ENCODE data around the gene NR2F2. TPM values are rescaled to one million over a fixed set of nuclear protein-coding genes. Genes with fewer than 3 reads are reported as not detected.

Gene NR2F2
- polyA plus RNA-seq, 1 donor (not counting 4 experiments of a cell fraction or from before 2014, with no cell fraction given), result 19.5 TPM

DNA sequence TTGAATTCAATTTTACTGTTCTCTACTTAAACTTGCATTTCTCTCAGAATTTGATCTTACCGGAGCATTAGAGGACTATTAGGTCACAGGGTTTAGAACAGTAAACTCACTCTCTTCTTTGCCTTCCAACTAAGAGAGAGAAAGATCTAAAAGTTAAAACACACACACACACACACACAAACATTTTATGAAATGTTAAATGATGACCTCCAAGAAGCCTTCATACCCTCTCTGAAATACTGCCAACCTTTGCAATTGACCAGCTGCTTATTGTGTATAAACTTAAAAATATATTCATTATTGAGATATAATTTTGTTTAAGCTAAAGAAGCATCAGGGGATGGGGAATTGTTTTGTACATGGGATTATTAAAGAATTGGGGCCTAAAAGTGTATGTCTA, 15.5 kb upstream of the NR2F2 start:
- Histone ChIP-seq H3K36me3 (ENCODE audit: control insufficient read depth in 2 of 2, extremely low read depth in 1 of 2, insufficient read depth in 2 of 2, low read length in 2 of 2) (no peaks in the 10 kb centered on the region), H3K9me1 (ENCODE audit: control insufficient read depth, extremely low read depth, insufficient read depth, low read length) (no peaks in the 10 kb centered on the region), H3K4me3 (ENCODE audit: control insufficient read depth in 2 of 3, extremely low read depth in 1 of 3, insufficient read depth in 2 of 3, low read depth in 1 of 3, low read length in 3 of 3) (no peak overlapping the region), H3K4me1 (ENCODE audit: control insufficient read depth, extremely low read depth, insufficient read depth, low read length) (peaks cover 19% of the 10 kb centered on the region), H4K20me1 (ENCODE audit: control insufficient read depth, extremely low read depth, insufficient read depth, low read length) (no peaks in the 10 kb centered on the region), H3K27ac (ENCODE audit: control insufficient read depth, insufficient read depth, low read length) (no peak overlapping the region), H3K27me3 (ENCODE audit: control insufficient read depth, extremely low read depth, insufficient read depth, low read length) (no peaks in the 10 kb centered on the region), H3K4me2 (ENCODE audit: control insufficient read depth, extremely low read depth, insufficient read depth, low read depth, low read length) (no peak overlapping the region), H2AFZ (ENCODE audit: control insufficient read depth, low read length) (no peak overlapping the region), H3K79me2 (ENCODE audit: control insufficient read depth, insufficient read depth, low read length) (no peaks in the 10 kb centered on the region), H3K9ac (ENCODE audit: control insufficient read depth, extremely low read depth, insufficient read depth, low read length) (no peak overlapping the region), H3K9me3 (ENCODE audit: control insufficient read depth, low read depth, low read length) (no peaks in the 10 kb centered on the region)
- no peak for DNase-seq (ENCODE audit: low read depth, low spot score)
- no peak for FAIRE-seq
- dilution Hi-C loops (cut with MboI; ENCODE audit: extremely low pct_ligation_motif_present, low sequenced_read_pairs), result no loop called here
- TF ChIP-seq, protein P1, sequence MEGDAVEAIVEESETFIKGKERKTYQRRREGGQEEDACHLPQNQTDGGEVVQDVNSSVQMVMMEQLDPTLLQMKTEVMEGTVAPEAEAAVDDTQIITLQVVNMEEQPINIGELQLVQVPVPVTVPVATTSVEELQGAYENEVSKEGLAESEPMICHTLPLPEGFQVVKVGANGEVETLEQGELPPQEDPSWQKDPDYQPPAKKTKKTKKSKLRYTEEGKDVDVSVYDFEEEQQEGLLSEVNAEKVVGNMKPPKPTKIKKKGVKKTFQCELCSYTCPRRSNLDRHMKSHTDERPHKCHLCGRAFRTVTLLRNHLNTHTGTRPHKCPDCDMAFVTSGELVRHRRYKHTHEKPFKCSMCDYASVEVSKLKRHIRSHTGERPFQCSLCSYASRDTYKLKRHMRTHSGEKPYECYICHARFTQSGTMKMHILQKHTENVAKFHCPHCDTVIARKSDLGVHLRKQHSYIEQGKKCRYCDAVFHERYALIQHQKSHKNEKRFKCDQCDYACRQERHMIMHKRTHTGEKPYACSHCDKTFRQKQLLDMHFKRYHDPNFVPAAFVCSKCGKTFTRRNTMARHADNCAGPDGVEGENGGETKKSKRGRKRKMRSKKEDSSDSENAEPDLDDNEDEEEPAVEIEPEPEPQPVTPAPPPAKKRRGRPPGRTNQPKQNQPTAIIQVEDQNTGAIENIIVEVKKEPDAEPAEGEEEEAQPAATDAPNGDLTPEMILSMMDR (optimal IDR thresholded peaks at IDR 0.05 in 1 of 3, IDR thresholded peaks at IDR 0.05 in 1 of 3, conservative IDR thresholded peaks at IDR 0.05 in 1 of 3; ENCODE audit: extremely low read depth in 1 of 3, insufficient read depth in 2 of 3, low read length in 3 of 3), result no peak
- no peak for TF ChIP-seq EZH2 (IDR thresholded peaks at IDR 0.05; ENCODE audit: low read length)

DNA sequence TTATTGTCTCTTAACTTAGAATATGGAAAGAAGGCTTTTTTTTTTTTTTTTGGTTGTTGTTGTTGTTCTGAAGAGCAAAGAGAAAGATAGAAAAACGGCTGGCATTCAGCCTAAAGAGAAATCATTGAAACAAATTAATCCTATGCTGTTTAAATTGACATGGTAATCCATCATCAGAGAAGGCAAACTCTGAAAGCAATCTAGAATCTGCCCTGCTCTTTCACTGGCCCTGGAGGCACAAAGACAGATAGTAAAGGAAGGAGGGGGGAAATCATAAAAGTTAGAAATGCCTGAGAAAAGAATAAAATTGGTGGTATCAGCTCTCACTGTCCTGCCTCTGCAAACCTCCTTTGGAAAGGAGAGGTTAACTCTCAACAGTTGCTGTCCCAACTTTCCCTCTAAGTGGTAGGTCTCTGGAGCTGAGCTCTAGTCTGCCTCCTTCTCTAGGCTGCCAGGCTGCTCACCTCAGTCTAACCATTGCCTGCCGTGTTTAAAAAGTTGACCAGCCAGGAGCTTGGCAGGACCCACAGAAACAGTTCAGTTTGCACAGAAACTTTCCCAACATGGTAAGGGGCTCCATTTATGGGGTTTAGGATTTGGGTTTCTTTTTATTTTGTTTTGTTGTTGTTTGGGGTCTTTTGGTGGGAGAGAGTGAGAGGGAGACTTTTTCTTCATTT, 13.4 kb upstream of the NR2F2 start:
- Histone ChIP-seq H3K79me2 (ENCODE audit: control insufficient read depth, insufficient read depth, low read length) (no peaks in the 10 kb centered on the region), H3K4me1 (ENCODE audit: control insufficient read depth, extremely low read depth, insufficient read depth, low read length) (peaks cover 18% of the 10 kb centered on the region), H3K27me3 (ENCODE audit: control insufficient read depth, extremely low read depth, insufficient read depth, low read length) (peaks cover 15% of the 10 kb centered on the region), H3K27ac (ENCODE audit: control insufficient read depth, insufficient read depth, low read length) (no peak overlapping the region), H3K9me1 (ENCODE audit: control insufficient read depth, extremely low read depth, insufficient read depth, low read length) (no peaks in the 10 kb centered on the region), H2AFZ (ENCODE audit: control insufficient read depth, low read length) (no peak overlapping the region), H4K20me1 (ENCODE audit: control insufficient read depth, extremely low read depth, insufficient read depth, low read length) (no peaks in the 10 kb centered on the region), H3K9ac (ENCODE audit: control insufficient read depth, extremely low read depth, insufficient read depth, low read length) (no peak overlapping the region), H3K36me3 (ENCODE audit: control insufficient read depth in 2 of 2, extremely low read depth in 1 of 2, insufficient read depth in 2 of 2, low read length in 2 of 2) (no peaks in the 10 kb centered on the region), H3K4me3 (ENCODE audit: control insufficient read depth in 2 of 3, extremely low read depth in 1 of 3, insufficient read depth in 2 of 3, low read depth in 1 of 3, low read length in 3 of 3) (no peak overlapping the region), H3K4me2 (ENCODE audit: control insufficient read depth, extremely low read depth, insufficient read depth, low read depth, low read length) (no peak overlapping the region), H3K9me3 (ENCODE audit: control insufficient read depth, low read depth, low read length) (no peaks in the 10 kb centered on the region)
- no peak for FAIRE-seq
- no peak for DNase-seq (ENCODE audit: low read depth, low spot score)
- TF ChIP-seq, protein P1 (optimal IDR thresholded peaks at IDR 0.05 in 1 of 3, IDR thresholded peaks at IDR 0.05 in 1 of 3, conservative IDR thresholded peaks at IDR 0.05 in 1 of 3; ENCODE audit: extremely low read depth in 1 of 3, insufficient read depth in 2 of 3, low read length in 3 of 3), result no peak
- no peak for TF ChIP-seq EZH2 (IDR thresholded peaks at IDR 0.05; ENCODE audit: low read length)
- dilution Hi-C loops (cut with MboI; ENCODE audit: extremely low pct_ligation_motif_present, low sequenced_read_pairs), result no loop called here

All from keratinocyte (primary cell).